PC-9 (cell line): ENCODE results near the gene PPP2CA. TPM values are rescaled to one million over a fixed set of nuclear protein-coding genes. Genes with fewer than 3 reads are reported as not detected.

Experiments
- BruUV-seq: library from RNA; stranded (reverse); fragments of 400-500 nt; replicated peaks from 2 replicates; lab custom pipeline; 2021; lab: Mats Ljungman, UMichigan
- CTCF ChIA-PET: fragments of 300-600 bp; sonication (Branson Sonifier 250); formaldehyde crosslinking; loops from one replicate; lab custom pipeline; 2022; ENCODE audit warnings: antibody characterized with exemption; lab: Charles Lee
- POLR2A ChIA-PET: fragments of 300-600 bp; sonication (Branson Sonifier 250); formaldehyde crosslinking; loops from one replicate; lab custom pipeline; 2022; ENCODE audit warnings: antibody characterized with exemption; ENCODE audit not compliant: unreplicated experiment; lab: Charles Lee
- DNase-seq, 2 experiments: peaks; one replicate each; pipeline versions ENCODE4 v3.0.0 to v3.0.0-alpha.2; 2015 to 2022; ENCODE audit warnings: mixed read lengths in 1 of 2
- H2AFZ ChIP-seq: fragments of 200-600 bp; sonication (generic); 2 replicates; pipeline ENCODE4 v1.8.1; 2017; ENCODE audit warnings: antibody characterized with exemption
- H3F3A ChIP-seq: fragments of 200-600 bp; sonication (generic); 2 replicates; pipeline ENCODE4 v1.8.1; 2017; ENCODE audit warnings: antibody characterized with exemption, mild to moderate bottlenecking, low read depth; ENCODE audit not compliant: insufficient read depth
- H3K27ac ChIP-seq: fragments of 200-600 bp; sonication (generic); 2 replicates; pipeline ENCODE4 v1.6.1; 2016; ENCODE audit warnings: mixed run types
- H3K27me3 ChIP-seq: fragments of 200-600 bp; sonication (generic); 2 replicates; pipeline ENCODE4 v1.6.1; 2016; ENCODE audit warnings: low read depth, mixed run types; ENCODE audit not compliant: insufficient read depth
- H3K36me3 ChIP-seq: fragments of 200-600 bp; sonication (generic); 2 replicates; pipeline ENCODE4 v1.6.1; 2016; ENCODE audit warnings: low read depth, mixed run types
- H3K4me1 ChIP-seq: fragments of 200-600 bp; sonication (generic); replicated peaks from 2 replicates; pipeline ENCODE4 v1.6.1; 2016; ENCODE audit warnings: mixed run types; ENCODE audit not compliant: insufficient read depth
- H3K4me2 ChIP-seq: fragments of 200-600 bp; sonication (generic); 2 replicates; pipeline ENCODE4 v1.6.1; 2017; ENCODE audit warnings: mixed run types
- H3K4me3 ChIP-seq: fragments of 200-600 bp; sonication (generic); 2 replicates; pipeline ENCODE4 v1.6.1; 2016; ENCODE audit warnings: mixed run types
- H3K79me2 ChIP-seq: fragments of 200-600 bp; sonication (generic); 2 replicates; pipeline ENCODE4 v1.6.1; 2017; ENCODE audit warnings: low read depth, mixed run types
- H3K9me2 ChIP-seq: fragments of 200-600 bp; sonication (generic); 2 replicates; pipeline ENCODE4 v1.8.1; 2017; ENCODE audit warnings: mild to moderate bottlenecking; ENCODE audit not compliant: insufficient read depth
- H3K9me3 ChIP-seq: fragments of 200-600 bp; sonication (generic); 2 replicates; pipeline ENCODE4 v1.8.1; 2016; ENCODE audit warnings: low read depth; ENCODE audit not compliant: insufficient read depth
- H4K20me1 ChIP-seq: fragments of 200-600 bp; sonication (generic); 2 replicates; pipeline ENCODE4 v1.8.1; 2017; ENCODE audit not compliant: insufficient read depth
- EZH2 ChIP-seq: fragments of 200-600 bp; sonication (generic); IDR thresholded peaks from 2 replicates; pipeline ENCODE4 v1.8.0; 2017; ENCODE audit warnings: antibody characterized with exemption, low read depth
- intact Hi-C: fragments of 100-400 bp; cut with micrococcal nuclease; formaldehyde crosslinking; loops from one replicate; pipeline ENCODE4 v1.10.0; 2022; ENCODE audit not compliant: unreplicated experiment
- total RNA-seq: library from RNA; stranded (reverse); gene quantifications from 2 replicates; pipeline ENCODE4 v1.2.3, GENCODE V29; 2021
- TF ChIP-seq, protein P1 (sequence below): fragments of 200-600 bp; sonication (generic); conservative IDR thresholded peaks from 2 replicates; pipeline ENCODE4 v1.6.1; 2017; ENCODE audit warnings: mixed run types, antibody characterized with exemption, mild to moderate bottlenecking, moderate library complexity

The PPP2CA gene
- total RNA-seq, 1 experiment from 2014 or later, result 149 TPM

DNA sequence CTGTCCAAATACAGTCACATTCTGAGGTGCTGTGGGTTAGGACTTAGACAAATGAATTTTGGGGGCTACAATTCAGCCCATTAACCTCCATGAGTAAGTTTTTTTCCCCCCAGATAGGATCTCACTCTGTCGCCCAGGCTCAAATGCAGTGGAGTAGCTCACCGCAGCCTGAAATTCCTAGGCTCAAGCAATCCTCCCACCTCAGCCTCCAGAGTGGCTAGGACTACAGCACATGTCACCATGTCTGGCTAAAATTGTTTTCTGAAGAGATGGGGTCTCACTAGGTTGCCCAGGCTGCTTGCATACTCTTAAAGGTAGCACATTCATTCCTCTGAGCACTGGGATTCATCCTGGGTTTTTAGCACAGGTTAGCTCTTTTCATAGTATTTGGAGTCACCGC lies 22.2 kb downstream of the PPP2CA start:
- H3K4me1 ChIP-seq, result no peaks in the 10 kb centered on the region
- ChIA-PET POLR2A (interaction anchor here (0.6 kb wide), 1 partner anchor 466 kb away, joined by 3 read pairs; no protein-coding TSS in a partner anchor), CTCF (interaction anchor here (0.5 to 0.6 kb wide), 2 partner anchors 17 to 88 kb away, joined by 3 to 4 read pairs; no protein-coding TSS in a partner anchor)
- peaks cover 75% of the 10 kb centered on the region for H4K20me1 ChIP-seq
- H2AFZ ChIP-seq, result no peak overlapping the region
- no peak overlapping the region for H3K4me2 ChIP-seq
- peaks cover 33% of the 10 kb centered on the region for H3F3A ChIP-seq
- DNase-seq, result no peak
- no peak overlapping the region for H3K27ac ChIP-seq
- TF ChIP-seq, protein P1, sequence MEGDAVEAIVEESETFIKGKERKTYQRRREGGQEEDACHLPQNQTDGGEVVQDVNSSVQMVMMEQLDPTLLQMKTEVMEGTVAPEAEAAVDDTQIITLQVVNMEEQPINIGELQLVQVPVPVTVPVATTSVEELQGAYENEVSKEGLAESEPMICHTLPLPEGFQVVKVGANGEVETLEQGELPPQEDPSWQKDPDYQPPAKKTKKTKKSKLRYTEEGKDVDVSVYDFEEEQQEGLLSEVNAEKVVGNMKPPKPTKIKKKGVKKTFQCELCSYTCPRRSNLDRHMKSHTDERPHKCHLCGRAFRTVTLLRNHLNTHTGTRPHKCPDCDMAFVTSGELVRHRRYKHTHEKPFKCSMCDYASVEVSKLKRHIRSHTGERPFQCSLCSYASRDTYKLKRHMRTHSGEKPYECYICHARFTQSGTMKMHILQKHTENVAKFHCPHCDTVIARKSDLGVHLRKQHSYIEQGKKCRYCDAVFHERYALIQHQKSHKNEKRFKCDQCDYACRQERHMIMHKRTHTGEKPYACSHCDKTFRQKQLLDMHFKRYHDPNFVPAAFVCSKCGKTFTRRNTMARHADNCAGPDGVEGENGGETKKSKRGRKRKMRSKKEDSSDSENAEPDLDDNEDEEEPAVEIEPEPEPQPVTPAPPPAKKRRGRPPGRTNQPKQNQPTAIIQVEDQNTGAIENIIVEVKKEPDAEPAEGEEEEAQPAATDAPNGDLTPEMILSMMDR, result no peak
- no peak for TF ChIP-seq EZH2
- no peaks in the 10 kb centered on the region for H3K27me3 ChIP-seq
- BruUV-seq, result no TSS peak
- H3K9me2 ChIP-seq, result no peaks in the 10 kb centered on the region
- H3K9me3 ChIP-seq, result no peaks in the 10 kb centered on the region
- peaks cover 80% of the 10 kb centered on the region for H3K79me2 ChIP-seq
- peaks cover 51% of the 10 kb centered on the region for H3K36me3 ChIP-seq
- no peak overlapping the region for H3K4me3 ChIP-seq
- intact Hi-C loops, result no loop called here

DNA sequence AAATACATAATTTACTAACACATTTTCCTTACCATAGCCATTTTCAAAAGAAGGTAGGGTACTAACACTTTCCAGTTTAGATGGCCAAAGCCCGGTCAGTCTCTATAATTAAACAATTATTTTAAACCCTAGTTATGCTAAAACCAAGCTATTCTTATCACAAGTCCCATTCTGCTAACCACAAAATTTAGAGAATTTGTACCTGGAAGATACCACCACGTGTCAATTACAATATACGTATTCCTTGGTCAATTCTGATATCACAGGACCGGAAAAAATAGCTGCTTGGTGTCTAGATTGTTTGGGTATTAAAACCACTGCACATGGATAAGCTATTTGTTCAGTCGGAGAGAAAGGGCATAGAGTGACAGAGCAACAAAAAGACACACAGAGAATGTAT lies 30.2 kb downstream of the PPP2CA start:
- CTCF ChIA-PET, result interaction anchor here (0.6 kb wide), 1 partner anchor 24 kb away, joined by 3 read pairs; no protein-coding TSS in a partner anchor
- H4K20me1 ChIP-seq, result peaks cover 11% of the 10 kb centered on the region; the same call in 1 of the 2 replicates

DNA sequence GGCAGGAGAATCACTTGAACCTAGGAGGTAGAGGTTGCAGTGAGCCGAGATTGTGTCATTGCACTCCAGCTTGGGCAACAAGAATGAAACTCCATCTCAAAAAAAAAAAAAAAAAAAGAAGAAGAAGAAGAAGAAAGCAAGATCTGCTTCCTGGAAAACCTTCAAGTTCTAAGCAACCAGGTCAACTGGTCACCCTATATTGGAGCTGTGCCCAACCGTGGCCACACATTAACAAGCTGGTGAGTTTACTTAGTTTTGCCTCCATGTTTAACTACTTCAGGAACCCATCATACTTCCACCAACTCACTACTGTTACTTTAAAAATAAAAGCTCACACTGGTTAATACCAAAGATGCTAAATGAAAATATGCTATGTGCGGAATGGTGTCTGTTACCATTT lies 36.8 kb downstream of the PPP2CA start:
- TF ChIP-seq, protein P1, result no peak
- no peak for TF ChIP-seq EZH2
- POLR2A ChIA-PET, result interaction anchor here (0.7 kb wide), 1 partner anchor 37 kb away, joined by 11 read pairs; the partner anchor contains the start of gene PPP2CA

More for the DNA sequence above, 30.2 kb downstream of the PPP2CA start:
- H3F3A ChIP-seq, result peaks cover 57% of the 10 kb centered on the region
- H3K9me3 ChIP-seq, result no peaks in the 10 kb centered on the region
- H2AFZ ChIP-seq, result no peak overlapping the region
- DNase-seq, result no peak
- H3K4me2 ChIP-seq, result no peak overlapping the region
- POLR2A ChIA-PET, result no interaction called here
- H3K9me2 ChIP-seq, result no peaks in the 10 kb centered on the region; the same call in 1 of the 2 replicates
- no peak overlapping the region for H3K4me3 ChIP-seq
- BruUV-seq, result no TSS peak
- H3K79me2 ChIP-seq, result peaks cover 16% of the 10 kb centered on the region; the same call in 1 of the 2 replicates
- H3K27me3 ChIP-seq, result no peaks in the 10 kb centered on the region
- H3K4me1 ChIP-seq, result no peaks in the 10 kb centered on the region
- TF ChIP-seq, protein P1, result no peak
- no peak for TF ChIP-seq EZH2
- intact Hi-C loops, result no loop called here
- H3K36me3 ChIP-seq, result peaks cover 39% of the 10 kb centered on the region
- H3K27ac ChIP-seq, result no peak overlapping the region

More for the DNA sequence above, 36.8 kb downstream of the PPP2CA start:
- Histone ChIP-seq H2AFZ (no peak overlapping the region), H3K27me3 (no peaks in the 10 kb centered on the region), H3K4me2 (no peak overlapping the region), H3K27ac (no peak overlapping the region), H3F3A (peaks cover 25% of the 10 kb centered on the region), H3K79me2 (no peaks in the 10 kb centered on the region), H3K9me3 (no peaks in the 10 kb centered on the region), H3K9me2 (no peaks in the 10 kb centered on the region; the same call in 1 of the 2 replicates), H4K20me1 (no peaks in the 10 kb centered on the region), H3K4me3 (no peak overlapping the region), H3K4me1 (no peaks in the 10 kb centered on the region), H3K36me3 (no peaks in the 10 kb centered on the region)
- intact Hi-C loops, result no loop called here
- CTCF ChIA-PET, result no interaction called here
- BruUV-seq, result no TSS peak
- DNase-seq, result no peak
